ENCODE data around the gene KCNAB2.

The KCNAB2 gene

DNA sequence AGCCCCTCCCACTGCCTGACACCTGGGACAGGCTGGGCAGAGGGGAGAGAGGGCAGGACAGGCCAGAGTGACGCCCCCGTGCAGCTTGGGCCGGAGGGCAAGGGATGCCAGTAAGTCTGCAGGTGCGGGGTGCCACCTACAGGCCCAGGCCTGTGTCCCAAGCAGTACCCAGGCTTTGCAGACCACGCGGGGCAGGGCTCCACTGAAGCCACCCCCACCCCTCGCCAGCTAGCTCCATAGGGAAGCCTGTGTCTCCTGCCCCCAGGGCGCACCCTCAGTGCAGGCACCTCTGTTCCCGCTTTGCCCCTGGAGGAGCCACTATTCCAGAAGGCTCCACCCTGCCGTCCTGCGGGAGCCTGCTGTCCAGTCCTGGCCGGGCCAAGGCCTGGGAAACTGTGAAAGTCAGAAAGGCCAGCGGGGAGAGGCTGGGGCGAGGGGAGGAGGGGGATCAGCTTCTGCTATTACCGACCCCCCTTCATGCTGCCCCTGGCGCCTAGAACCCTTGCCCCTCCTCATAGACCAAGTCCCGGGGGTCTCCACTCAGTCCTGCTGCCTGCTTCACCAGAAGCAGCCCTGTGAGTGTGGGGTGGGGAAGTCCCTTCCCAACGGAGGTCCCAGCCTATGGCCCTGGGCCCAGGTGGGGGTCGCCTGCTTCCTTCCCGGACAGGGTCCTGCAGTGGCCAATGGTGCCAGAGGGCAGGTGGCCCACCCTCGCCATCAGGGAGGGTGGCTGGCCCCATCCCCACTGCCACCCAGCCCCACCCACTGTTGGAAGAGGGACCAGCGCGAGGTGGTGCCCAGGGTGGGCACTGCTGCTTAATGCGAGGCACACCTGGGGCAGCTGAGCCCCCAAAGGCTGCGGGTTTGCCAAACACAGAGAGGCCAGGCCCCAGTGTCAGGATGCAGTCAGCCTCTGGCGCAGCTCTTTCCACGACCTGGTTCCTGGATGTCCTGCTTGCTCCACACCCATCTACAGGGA is 54.4 kb downstream of the KCNAB2 start:
- DNase-seq, result no peak

GRCh38 chr1:6100861-6101783 is 55.4 kb downstream of the KCNAB2 start:
- DNase-seq, result no peak

DNA sequence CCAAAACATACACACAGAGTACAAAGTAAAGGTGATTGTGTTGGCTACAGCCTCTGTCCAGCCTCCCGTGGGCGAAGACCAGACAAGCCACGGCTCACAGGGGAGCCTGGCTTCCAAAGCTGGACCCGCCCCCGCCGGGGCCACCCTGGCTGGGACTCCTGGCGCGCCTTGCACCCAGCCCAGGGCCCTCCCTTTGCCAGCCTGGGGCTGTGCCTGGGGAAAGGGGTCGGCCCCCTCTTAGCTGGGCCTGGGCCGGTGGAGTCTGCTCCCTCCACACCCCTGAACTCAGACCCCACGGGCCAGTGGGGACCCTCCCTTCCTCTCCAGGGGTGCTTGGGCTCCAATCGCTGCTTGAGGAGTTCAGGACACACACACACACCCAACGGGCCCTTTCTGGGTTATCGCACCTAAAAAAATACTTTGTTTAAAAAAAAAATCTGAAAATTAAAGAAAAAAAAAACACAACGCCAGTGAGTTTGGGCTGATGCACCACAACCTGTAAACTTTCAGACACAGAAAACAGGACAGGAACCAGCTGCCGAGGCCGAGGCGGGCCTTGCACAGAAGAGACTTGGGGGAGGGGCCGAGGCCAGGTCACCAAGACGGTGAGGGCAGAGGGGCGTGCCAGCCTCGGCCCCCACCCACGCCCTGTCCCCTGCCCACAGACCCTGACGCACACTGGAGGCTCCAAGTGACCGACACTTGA is 56.3 kb downstream of the KCNAB2 start:
- no peak for DNase-seq

DNA sequence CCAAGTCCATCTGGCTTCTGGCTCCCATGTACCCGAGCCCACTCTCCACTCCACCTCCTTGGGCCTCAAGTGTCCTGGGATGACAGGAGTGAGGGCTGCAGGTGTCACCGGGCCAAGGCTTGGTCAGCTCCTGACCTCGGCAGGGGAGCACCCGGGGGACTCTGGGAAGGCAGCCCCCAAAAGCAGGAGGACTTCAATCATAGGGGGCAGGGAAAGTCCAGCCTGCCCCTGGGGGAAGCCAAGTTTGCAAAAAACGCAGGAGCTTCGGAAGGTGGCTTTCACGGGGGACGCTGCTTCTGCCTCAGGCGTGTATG is 56.8 kb downstream of the KCNAB2 start:
- no peak for DNase-seq

DNA sequence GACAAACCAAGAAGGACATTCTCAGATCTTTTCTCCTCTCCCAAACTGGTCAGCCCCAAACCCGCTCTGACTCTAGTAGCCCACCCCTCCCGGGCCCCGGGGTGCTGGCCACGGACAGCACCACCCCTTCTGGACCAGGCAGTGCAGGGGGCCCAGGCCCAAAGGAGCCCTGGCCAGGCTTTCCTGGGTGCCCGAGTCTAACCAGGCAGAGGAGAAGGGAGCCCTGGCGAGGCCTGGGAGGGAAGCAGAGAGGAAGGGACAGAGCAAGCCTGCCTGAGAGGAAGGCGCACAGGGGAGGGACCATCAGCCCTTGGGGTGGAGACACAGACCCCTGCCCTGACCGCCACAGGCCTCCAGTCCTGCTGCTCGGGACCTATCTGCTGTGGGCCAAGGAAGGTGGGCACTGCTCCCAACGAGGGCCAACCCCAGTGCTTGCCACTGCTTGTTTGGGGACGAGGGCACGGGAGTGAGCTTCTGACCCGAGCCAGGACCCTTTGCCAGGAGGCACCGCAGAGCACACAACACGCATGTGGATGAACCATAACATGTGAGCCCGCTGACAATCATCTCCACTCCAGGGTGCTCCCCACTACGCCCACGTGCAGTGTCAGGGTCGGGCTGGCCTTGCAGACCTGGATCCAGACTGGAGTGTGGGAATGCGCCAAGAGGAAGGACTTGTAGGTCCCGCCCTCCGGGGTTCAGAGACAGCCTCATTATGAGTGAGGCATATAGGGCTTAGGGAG is 57.6 kb downstream of the KCNAB2 start:
- no peak for DNase-seq

- DNase-seq, result no peak
Measured at GRCh38 chr1:6103854-6104530, 58.3 kb downstream of the KCNAB2 start.

DNA sequence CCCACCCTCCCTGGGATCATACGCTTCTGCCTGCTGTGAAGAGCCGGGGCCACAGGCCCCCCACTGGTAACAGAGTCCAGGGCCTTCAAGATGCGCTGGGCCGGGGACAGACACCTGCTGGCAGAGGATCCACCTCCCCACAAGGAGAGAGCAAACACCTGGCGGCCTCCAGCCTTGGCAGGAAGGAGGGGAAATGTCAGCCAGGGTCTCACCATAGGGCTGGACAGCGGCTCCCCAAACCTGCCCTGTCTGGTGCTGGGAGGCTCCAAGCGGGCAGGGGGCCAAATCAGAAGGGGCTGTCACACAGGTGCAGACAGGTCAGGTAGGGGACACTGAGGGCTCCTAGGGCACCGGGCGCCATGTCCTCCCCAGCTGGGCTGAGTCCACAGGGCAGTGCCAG is 58.9 kb downstream of the KCNAB2 start:
- DNase-seq, result no peak

GRCh38 chr1:6105218-6105679 is 59.6 kb downstream of the KCNAB2 start:
- no peak for DNase-seq

DNA sequence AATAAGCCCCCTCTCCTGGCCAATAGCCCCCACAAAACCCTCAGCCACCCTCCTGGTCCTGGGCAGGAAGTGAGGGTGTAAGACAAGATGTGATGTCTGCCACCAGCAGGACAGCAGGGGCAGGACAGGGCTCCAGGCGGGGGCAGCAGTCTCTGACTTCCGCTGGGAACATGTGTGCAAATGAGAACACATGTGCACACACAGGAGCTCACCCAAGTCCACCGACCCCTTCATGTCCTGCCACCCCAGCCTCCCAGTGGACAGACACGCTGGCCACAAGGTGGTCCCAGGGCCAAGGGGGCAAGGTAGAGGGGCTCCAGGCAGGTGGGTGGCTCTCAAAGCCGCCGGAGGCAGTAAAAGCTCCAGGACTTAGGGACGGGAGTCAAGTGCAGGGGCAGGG is 60.1 kb downstream of the KCNAB2 start:
- no peak for DNase-seq

GRCh38 chr1:6106321-6106731 is 60.6 kb downstream of the KCNAB2 start:
- no peak for DNase-seq

DNA sequence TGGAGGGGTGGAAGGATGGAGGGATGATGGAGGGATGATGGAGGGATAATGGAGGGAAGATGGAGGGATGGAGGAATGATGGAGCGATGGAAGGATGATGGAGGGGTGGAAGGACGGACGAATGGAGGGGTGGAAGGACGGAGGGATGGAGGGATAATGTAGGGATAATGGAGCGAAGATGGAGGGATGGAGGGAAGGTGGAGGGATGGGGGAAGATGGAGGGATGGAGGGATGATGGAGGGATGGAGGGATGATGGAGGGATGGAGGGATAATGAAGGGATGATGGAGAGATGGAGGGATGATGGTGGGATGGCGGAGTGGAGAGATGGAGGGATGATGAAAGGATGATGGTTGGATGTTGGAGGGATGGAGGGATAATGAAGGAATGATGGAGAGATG is 61.3 kb downstream of the KCNAB2 start:
- no peak for DNase-seq

DNA sequence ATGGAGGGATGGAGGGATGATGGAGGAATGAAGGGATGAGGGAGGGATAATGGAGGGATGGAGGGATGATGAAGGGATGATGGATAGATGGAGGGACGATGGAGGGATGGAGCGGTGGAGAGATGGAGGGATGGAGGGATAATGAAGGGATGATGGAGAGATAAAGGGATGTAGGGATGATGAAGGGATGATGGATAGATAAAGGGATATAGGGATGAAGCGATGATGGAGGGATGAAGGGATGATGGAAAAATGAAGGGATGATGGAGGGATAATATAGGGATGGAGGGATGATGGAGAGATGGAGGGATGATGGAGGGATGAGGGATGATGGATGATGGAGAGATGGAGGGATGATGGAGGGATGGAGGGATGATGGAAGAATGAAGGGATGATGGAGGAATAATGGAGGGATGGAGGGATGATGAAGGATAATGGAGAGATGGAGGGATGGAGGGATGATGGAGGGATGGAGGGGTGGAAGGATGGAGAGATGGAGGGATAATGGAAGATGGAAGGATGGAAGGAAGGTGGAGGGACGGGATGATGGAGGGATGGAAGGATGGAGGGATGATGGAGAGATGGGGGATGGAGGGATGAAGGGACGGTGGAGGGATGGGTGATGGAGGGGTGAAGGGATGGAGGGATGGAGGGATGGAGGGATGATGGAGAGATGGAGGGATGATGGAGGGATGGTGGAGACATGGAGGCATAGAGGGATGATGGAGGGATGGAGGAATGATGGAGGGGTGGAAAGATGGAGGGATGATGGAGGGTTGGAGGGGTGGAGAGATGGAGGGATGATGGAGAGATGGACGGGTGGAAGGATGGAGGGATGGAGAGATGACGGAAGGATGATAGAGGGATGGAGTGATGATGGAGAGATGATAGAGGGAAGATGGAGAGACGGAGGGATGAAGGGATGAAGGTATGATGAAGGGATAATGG is 62.0 kb downstream of the KCNAB2 start:
- no peak for DNase-seq

GRCh38 chr1:6108476-6108875 is 62.8 kb downstream of the KCNAB2 start:
- no peak for DNase-seq

DNA sequence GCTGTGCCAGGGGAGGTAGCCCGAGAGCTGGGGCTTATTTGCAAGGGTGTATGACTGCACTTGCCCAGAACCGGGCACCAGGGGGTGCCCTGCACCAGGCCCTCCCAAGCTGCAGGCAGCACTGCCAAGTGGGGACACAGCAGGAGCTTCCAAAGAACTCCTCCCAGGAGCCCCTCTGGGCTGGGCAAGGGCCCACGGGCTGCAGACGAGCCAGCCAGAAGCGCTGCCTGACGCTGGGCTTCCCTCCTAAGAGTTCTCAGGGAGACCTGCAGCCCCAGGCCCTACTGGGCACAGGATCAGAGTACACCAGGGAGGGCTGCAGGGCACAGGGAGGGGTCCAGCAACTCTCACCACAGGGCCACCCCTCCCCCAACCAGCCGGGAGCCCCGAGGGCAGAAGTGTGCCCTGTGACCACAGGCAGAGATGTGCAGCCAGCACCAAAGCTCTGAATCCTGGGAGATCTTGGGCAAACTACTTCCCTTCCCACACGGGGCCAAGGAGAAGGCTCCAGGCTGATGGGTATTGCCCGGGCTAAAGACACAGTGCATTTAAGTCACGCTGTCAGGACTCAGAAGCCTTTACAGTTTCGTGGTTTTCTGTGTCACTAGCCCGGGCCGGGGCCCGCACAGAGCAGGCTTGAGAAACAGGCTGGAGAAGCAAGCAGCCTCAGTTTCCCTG is 63.4 kb downstream of the KCNAB2 start:
- DNase-seq, result no peak

DNA sequence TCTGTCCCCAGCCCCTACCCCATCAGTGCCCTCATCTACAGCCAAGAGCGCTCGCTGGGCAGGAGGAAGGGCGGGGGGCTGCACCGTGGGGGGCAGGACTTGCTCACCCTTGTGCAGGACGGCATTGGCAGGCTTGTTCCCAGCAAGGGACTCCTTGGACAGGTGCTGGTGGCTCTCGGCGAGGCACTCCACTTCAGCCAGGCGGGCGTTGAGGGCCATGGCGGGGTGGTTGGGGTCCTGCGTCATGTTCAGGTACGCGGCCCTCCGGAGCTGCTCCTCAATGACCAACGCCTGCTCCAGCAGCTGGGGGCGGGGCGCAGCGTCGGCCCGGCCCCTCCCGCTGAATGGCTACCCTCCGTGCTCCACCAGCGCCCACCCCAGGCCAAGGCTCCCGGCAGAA is 64.0 kb downstream of the KCNAB2 start:
- no peak for DNase-seq

DNA sequence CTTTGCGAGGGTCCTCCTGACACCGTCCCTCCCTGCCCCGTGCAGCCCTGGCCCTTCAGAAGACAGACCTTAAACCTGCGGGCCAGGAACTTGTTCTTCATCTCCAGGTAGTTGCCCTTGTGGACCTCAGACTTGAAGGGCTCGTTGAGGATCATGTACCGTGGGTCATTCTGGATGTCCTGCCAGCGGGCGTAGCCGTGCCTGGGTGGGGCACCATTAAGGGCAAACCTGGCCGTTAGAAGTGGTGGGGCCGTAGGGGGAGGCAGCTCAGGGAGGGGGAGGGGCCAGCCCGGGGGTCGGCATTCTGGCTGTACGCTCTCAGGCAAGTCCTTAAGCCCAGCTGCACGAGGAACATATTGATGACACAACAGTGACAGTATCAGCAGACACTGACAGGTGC is 64.6 kb downstream of the KCNAB2 start:
- no peak for DNase-seq

DNA sequence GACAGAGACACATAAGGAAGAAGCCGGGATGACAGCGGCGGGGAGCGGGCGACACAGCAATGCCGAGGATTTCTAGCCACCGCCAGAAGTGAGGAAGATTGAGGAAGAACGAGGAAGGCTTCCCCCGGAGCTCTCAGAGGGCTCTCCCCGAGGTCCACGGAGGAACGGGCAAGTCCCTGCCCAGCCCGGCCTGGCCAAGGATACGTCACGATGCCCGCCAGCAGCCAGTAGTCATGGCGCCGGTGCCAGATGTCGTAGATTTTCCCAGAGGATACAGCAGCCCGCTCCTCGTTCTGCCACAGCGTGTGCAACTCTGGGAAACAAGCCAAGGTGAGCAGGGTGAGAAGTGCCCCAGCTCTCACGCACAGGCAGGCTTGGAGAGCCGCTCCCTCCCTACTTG is 65.9 kb downstream of the KCNAB2 start:
- no peak for DNase-seq

DNA sequence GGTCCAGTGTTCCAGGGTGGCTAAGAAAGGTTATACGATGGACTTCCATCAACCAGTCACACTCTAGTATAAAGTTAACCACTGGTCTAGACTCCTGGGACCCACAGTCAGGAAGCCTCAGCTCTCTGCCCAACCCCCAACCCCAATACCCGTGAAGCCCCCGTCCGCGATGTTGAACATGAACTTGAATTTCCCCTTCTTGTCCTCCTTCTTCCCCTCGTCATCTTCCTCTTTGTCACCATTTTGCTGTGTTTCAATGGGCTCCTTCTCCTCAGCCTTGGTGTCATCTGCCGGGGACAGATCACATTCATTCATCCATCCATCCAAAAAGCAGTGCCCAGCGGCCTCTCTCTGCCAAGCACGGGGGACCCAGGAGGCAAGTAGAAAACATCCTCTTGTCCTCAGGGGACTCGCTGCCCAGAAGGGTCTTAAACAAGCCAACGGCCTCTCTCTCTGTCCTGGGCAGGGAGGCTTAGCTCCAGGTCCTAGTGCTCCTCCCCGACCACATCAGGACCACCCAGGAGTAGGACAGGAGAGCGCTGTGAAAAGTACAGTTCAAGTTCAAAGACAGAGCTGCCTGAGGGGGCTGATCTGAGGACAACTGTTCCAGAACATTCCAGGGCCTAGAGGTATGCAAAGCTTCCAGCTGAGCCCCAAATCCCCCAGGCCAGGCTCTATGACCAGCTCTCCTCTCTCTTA is 66.5 kb downstream of the KCNAB2 start:
- no peak for DNase-seq

GRCh38 chr1:6112690-6113005 is 67.0 kb downstream of the KCNAB2 start:
- no peak for DNase-seq

GRCh38 chr1:6113116-6113515 is 67.4 kb downstream of the KCNAB2 start:
- DNase-seq, result no peak

All from SIG-M5 (cell line).